Central memory CD8-positive, alpha-beta T cell (primary cell): ENCODE data around the gene C2CD2.
A peak's percentile ranks its signal among the peaks of the same experiment; 100 is the strongest.

Experiments
- ATAC-seq: fragments of 150-1000 bp; cut with Tn5 transposase; replicated peaks from 2 replicates; pipeline ENCODE4 v1.10.0; 2022; ENCODE audit warnings: mild to moderate bottlenecking, moderate FRiP score, moderate number of reproducible peaks; ENCODE audit not compliant: poor library complexity, severe bottlenecking; ENCODE audit errors: extremely low read depth
- DNase-seq, 2 donors: peaks; one replicate each; pipeline ENCODE4 v3.0.0; 2021; ENCODE audit warnings: low spot score in 2 of 2
- H3K27ac Mint-ChIP-seq: one replicate; pipeline ENCODE4 v1.8.0; 2022; ENCODE audit warnings: low read depth, mild to moderate bottlenecking, moderate library complexity, mixed read lengths
- H3K27me3 Mint-ChIP-seq: one replicate; pipeline ENCODE4 v1.8.0; 2022; ENCODE audit warnings: mixed read lengths
- H3K36me3 Mint-ChIP-seq: one replicate; pipeline ENCODE4 v1.8.0; 2022; ENCODE audit warnings: mild to moderate bottlenecking, moderate library complexity, mixed read lengths; ENCODE audit not compliant: insufficient read depth
- H3K4me1 Mint-ChIP-seq: one replicate; pipeline ENCODE4 v1.8.0; 2022; ENCODE audit warnings: mixed read lengths
- H3K4me3 Mint-ChIP-seq: one replicate; pipeline ENCODE4 v1.8.0; 2022; ENCODE audit warnings: mild to moderate bottlenecking, moderate library complexity, mixed read lengths
- H3K9me3 Mint-ChIP-seq: one replicate; pipeline ENCODE4 v1.8.0; 2022; ENCODE audit warnings: mixed read lengths

The C2CD2 gene

GRCh38 chr21:41985662-41986416, 32.0 kb upstream of the C2CD2 start:
- Mint-ChIP-seq H3K4me3 (no peak overlapping the region), H3K27me3 (no peaks in the 10 kb centered on the region), H3K4me1 (no peaks in the 10 kb centered on the region), H3K36me3 (peaks cover 8% of the 10 kb centered on the region), H3K27ac (no peak overlapping the region), H3K9me3 (peaks cover 13% of the 10 kb centered on the region)
- DNase-seq (peak in 1 of 2 donors; percentile 5), ATAC-seq (no peak)

GRCh38 chr21:41983229-41983628, 29.4 kb upstream of the C2CD2 start:
- H3K27me3 Mint-ChIP-seq: peaks cover 12% of the 10 kb centered on the region
- H3K27ac Mint-ChIP-seq: no peak overlapping the region
- no peak for DNase-seq
- H3K4me3 Mint-ChIP-seq: no peak overlapping the region
- peaks cover 2% of the 10 kb centered on the region for H3K36me3 Mint-ChIP-seq
- peaks cover 20% of the 10 kb centered on the region for H3K9me3 Mint-ChIP-seq
- H3K4me1 Mint-ChIP-seq: no peaks in the 10 kb centered on the region
- ATAC-seq: no peak

GRCh38 chr21:41980561-41980960, 26.7 kb upstream of the C2CD2 start:
- H3K36me3 Mint-ChIP-seq: peaks cover 2% of the 10 kb centered on the region
- DNase-seq (no peak), ATAC-seq (no peak)
- peaks cover 12% of the 10 kb centered on the region for H3K27me3 Mint-ChIP-seq
- no peak overlapping the region for H3K27ac Mint-ChIP-seq
- no peak overlapping the region for H3K4me3 Mint-ChIP-seq
- H3K9me3 Mint-ChIP-seq: peaks cover 20% of the 10 kb centered on the region
- H3K4me1 Mint-ChIP-seq: no peaks in the 10 kb centered on the region

- no peaks in the 10 kb centered on the region for H3K4me1 Mint-ChIP-seq
- H3K36me3 Mint-ChIP-seq: peaks cover 2% of the 10 kb centered on the region
- no peak for DNase-seq
- H3K27me3 Mint-ChIP-seq: peaks cover 12% of the 10 kb centered on the region
- no peak for ATAC-seq
- peaks cover 20% of the 10 kb centered on the region for H3K9me3 Mint-ChIP-seq
- no peak overlapping the region for H3K4me3 Mint-ChIP-seq
- H3K27ac Mint-ChIP-seq: no peak overlapping the region
Measured at GRCh38 chr21:41979751-41980369, 26.0 kb upstream of the C2CD2 start.

- no peak for DNase-seq
- peaks cover 12% of the 10 kb centered on the region for H3K27me3 Mint-ChIP-seq
- peaks cover 5% of the 10 kb centered on the region for H3K4me1 Mint-ChIP-seq
- no peak overlapping the region for H3K4me3 Mint-ChIP-seq
- peaks cover 2% of the 10 kb centered on the region for H3K36me3 Mint-ChIP-seq
- no peak for ATAC-seq
- peaks cover 20% of the 10 kb centered on the region for H3K9me3 Mint-ChIP-seq
- peak overlapping the region; percentile 16 for H3K27ac Mint-ChIP-seq
Measured at GRCh38 chr21:41979335-41979734, 25.5 kb upstream of the C2CD2 start.

GRCh38 chr21:41977034-41977950, 23.5 kb upstream of the C2CD2 start:
- no peak for ATAC-seq
- Mint-ChIP-seq H3K9me3 (peaks cover 9% of the 10 kb centered on the region), H3K27ac (no peak overlapping the region), H3K27me3 (peaks cover 12% of the 10 kb centered on the region), H3K4me1 (peaks cover 11% of the 10 kb centered on the region), H3K36me3 (peaks cover 2% of the 10 kb centered on the region), H3K4me3 (no peak overlapping the region)
- DNase-seq: peak in 1 of 2 donors; percentile 7

- Mint-ChIP-seq H3K36me3 (peaks cover under 1% of the 10 kb centered on the region), H3K4me1 (peaks cover 11% of the 10 kb centered on the region), H3K4me3 (no peak overlapping the region), H3K27me3 (peaks cover 12% of the 10 kb centered on the region), H3K9me3 (peaks cover 7% of the 10 kb centered on the region), H3K27ac (no peak overlapping the region)
- DNase-seq: no peak
- ATAC-seq: no peak
Measured at GRCh38 chr21:41976611-41977010, 22.8 kb upstream of the C2CD2 start.

GRCh38 chr21:41975391-41976272, 21.8 kb upstream of the C2CD2 start:
- H3K4me3 Mint-ChIP-seq: no peak overlapping the region
- H3K9me3 Mint-ChIP-seq: peaks cover 7% of the 10 kb centered on the region

GRCh38 chr21:41974752-41975053, 20.9 kb upstream of the C2CD2 start:
- Mint-ChIP-seq H3K27ac (no peak overlapping the region), H3K4me1 (peaks cover 11% of the 10 kb centered on the region), H3K27me3 (peaks cover 10% of the 10 kb centered on the region), H3K4me3 (no peak overlapping the region), H3K9me3 (peaks cover 7% of the 10 kb centered on the region), H3K36me3 (no peaks in the 10 kb centered on the region)
- ATAC-seq (no peak), DNase-seq (peak in 1 of 2 donors; percentile 6)

More at GRCh38 chr21:41975391-41976272, 21.8 kb upstream of the C2CD2 start:
- DNase-seq (peak in 1 of 2 donors; percentile 7), ATAC-seq (no peak)
- H3K27ac Mint-ChIP-seq: no peak overlapping the region
- peaks cover 11% of the 10 kb centered on the region for H3K4me1 Mint-ChIP-seq
- H3K27me3 Mint-ChIP-seq: peaks cover 12% of the 10 kb centered on the region
- H3K36me3 Mint-ChIP-seq: no peaks in the 10 kb centered on the region

- Mint-ChIP-seq H3K9me3 (peaks cover 3% of the 10 kb centered on the region), H3K4me3 (no peak overlapping the region), H3K27ac (no peak overlapping the region), H3K4me1 (peaks cover 11% of the 10 kb centered on the region), H3K36me3 (no peaks in the 10 kb centered on the region), H3K27me3 (peaks cover 4% of the 10 kb centered on the region)
- DNase-seq: no peak
- ATAC-seq: no peak
Measured at GRCh38 chr21:41973861-41974751, 20.3 kb upstream of the C2CD2 start.

- no peak overlapping the region for H3K4me3 Mint-ChIP-seq
- no peaks in the 10 kb centered on the region for H3K9me3 Mint-ChIP-seq
- no peak for DNase-seq
- H3K27ac Mint-ChIP-seq: no peak overlapping the region
- peaks cover 11% of the 10 kb centered on the region for H3K4me1 Mint-ChIP-seq
- no peaks in the 10 kb centered on the region for H3K27me3 Mint-ChIP-seq
- no peaks in the 10 kb centered on the region for H3K36me3 Mint-ChIP-seq
- no peak for ATAC-seq
Measured at GRCh38 chr21:41973427-41973831, 19.6 kb upstream of the C2CD2 start.
